ENCODE measurements around the gene CBARP. TPM values are rescaled to one million over a fixed set of nuclear protein-coding genes. Genes with fewer than 3 reads are reported as not detected.

The CBARP gene
- total and polyA plus RNA-seq, 9 of the 15 experiments (the other 6 are each of a cell fraction or from before 2014, with no cell fraction given), result 0.03 to 8.9 (median 1.2) TPM; not detected in 1

- TF ChIP-seq, protein P1, sequence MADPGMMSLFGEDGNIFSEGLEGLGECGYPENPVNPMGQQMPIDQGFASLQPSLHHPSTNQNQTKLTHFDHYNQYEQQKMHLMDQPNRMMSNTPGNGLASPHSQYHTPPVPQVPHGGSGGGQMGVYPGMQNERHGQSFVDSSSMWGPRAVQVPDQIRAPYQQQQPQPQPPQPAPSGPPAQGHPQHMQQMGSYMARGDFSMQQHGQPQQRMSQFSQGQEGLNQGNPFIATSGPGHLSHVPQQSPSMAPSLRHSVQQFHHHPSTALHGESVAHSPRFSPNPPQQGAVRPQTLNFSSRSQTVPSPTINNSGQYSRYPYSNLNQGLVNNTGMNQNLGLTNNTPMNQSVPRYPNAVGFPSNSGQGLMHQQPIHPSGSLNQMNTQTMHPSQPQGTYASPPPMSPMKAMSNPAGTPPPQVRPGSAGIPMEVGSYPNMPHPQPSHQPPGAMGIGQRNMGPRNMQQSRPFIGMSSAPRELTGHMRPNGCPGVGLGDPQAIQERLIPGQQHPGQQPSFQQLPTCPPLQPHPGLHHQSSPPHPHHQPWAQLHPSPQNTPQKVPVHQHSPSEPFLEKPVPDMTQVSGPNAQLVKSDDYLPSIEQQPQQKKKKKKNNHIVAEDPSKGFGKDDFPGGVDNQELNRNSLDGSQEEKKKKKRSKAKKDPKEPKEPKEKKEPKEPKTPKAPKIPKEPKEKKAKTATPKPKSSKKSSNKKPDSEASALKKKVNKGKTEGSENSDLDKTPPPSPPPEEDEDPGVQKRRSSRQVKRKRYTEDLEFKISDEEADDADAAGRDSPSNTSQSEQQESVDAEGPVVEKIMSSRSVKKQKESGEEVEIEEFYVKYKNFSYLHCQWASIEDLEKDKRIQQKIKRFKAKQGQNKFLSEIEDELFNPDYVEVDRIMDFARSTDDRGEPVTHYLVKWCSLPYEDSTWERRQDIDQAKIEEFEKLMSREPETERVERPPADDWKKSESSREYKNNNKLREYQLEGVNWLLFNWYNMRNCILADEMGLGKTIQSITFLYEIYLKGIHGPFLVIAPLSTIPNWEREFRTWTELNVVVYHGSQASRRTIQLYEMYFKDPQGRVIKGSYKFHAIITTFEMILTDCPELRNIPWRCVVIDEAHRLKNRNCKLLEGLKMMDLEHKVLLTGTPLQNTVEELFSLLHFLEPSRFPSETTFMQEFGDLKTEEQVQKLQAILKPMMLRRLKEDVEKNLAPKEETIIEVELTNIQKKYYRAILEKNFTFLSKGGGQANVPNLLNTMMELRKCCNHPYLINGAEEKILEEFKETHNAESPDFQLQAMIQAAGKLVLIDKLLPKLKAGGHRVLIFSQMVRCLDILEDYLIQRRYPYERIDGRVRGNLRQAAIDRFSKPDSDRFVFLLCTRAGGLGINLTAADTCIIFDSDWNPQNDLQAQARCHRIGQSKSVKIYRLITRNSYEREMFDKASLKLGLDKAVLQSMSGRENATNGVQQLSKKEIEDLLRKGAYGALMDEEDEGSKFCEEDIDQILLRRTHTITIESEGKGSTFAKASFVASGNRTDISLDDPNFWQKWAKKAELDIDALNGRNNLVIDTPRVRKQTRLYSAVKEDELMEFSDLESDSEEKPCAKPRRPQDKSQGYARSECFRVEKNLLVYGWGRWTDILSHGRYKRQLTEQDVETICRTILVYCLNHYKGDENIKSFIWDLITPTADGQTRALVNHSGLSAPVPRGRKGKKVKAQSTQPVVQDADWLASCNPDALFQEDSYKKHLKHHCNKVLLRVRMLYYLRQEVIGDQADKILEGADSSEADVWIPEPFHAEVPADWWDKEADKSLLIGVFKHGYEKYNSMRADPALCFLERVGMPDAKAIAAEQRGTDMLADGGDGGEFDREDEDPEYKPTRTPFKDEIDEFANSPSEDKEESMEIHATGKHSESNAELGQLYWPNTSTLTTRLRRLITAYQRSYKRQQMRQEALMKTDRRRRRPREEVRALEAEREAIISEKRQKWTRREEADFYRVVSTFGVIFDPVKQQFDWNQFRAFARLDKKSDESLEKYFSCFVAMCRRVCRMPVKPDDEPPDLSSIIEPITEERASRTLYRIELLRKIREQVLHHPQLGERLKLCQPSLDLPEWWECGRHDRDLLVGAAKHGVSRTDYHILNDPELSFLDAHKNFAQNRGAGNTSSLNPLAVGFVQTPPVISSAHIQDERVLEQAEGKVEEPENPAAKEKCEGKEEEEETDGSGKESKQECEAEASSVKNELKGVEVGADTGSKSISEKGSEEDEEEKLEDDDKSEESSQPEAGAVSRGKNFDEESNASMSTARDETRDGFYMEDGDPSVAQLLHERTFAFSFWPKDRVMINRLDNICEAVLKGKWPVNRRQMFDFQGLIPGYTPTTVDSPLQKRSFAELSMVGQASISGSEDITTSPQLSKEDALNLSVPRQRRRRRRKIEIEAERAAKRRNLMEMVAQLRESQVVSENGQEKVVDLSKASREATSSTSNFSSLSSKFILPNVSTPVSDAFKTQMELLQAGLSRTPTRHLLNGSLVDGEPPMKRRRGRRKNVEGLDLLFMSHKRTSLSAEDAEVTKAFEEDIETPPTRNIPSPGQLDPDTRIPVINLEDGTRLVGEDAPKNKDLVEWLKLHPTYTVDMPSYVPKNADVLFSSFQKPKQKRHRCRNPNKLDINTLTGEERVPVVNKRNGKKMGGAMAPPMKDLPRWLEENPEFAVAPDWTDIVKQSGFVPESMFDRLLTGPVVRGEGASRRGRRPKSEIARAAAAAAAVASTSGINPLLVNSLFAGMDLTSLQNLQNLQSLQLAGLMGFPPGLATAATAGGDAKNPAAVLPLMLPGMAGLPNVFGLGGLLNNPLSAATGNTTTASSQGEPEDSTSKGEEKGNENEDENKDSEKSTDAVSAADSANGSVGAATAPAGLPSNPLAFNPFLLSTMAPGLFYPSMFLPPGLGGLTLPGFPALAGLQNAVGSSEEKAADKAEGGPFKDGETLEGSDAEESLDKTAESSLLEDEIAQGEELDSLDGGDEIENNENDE (IDR thresholded peaks at IDR 0.05; ENCODE audit: low read depth, low read length), result no peak
- TF ChIP-seq JUND (IDR thresholded peaks at IDR 0.05; ENCODE audit: borderline replicate concordance, low read depth, low read length) (no peak), JUND (tag; IDR thresholded peaks at IDR 0.05; ENCODE audit: borderline replicate concordance, low read depth, low read length) (no peak), SETDB1 (IDR thresholded peaks at IDR 0.05; ENCODE audit: low read length) (no peak), EGR1 (conservative IDR thresholded peaks at IDR 0.05) (peak; percentile 2; the same call in 1 of the 2 replicates), ZBED1 (IDR thresholded peaks at IDR 0.05) (no peak), NEUROD1 (IDR thresholded peaks at IDR 0.05; ENCODE audit: borderline replicate concordance, low read depth, low read length, partially characterized antibody) (peak; percentile 9), KAT7 (CRISPR knock-in tag; IDR thresholded peaks at IDR 0.05; ENCODE audit: borderline replicate concordance) (no peak), NELFE (IDR thresholded peaks at IDR 0.05; ENCODE audit: insufficient read depth, insufficient read length) (no peak), ETS1 (conservative IDR thresholded peaks at IDR 0.05; ENCODE audit: control insufficient read depth, low read depth, low read length) (no peak), RBFOX2 (IDR thresholded peaks at IDR 0.05; ENCODE audit: low read depth, low read length) (peak; percentile 49)
- TF ChIP-seq, protein P2, sequence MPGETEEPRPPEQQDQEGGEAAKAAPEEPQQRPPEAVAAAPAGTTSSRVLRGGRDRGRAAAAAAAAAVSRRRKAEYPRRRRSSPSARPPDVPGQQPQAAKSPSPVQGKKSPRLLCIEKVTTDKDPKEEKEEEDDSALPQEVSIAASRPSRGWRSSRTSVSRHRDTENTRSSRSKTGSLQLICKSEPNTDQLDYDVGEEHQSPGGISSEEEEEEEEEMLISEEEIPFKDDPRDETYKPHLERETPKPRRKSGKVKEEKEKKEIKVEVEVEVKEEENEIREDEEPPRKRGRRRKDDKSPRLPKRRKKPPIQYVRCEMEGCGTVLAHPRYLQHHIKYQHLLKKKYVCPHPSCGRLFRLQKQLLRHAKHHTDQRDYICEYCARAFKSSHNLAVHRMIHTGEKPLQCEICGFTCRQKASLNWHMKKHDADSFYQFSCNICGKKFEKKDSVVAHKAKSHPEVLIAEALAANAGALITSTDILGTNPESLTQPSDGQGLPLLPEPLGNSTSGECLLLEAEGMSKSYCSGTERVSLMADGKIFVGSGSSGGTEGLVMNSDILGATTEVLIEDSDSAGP (CRISPR knock-in tag; IDR thresholded peaks at IDR 0.05), result no peak
These were observed 12.8 kb upstream of the CBARP start (continued) for GRCh38 chr19:1250437-1251260.

Data from K562 (cell line).